Upper lobe of left lung (tissue), 6 donors: Measurements from ENCODE around the gene BTBD6. TPM values are rescaled to one million over a fixed set of nuclear protein-coding genes. Genes with fewer than 3 reads are reported as not detected.

Experiments
- ATAC-seq, 2 donors: fragments of 200-7000 bp; cut with Tn5 transposase; one replicate each; pipeline ENCODE4 v1.9.1; 2022; ENCODE audit warnings: mild to moderate bottlenecking in 2 of 2, moderate library complexity in 2 of 2; ENCODE audit not compliant: low FRiP score in 2 of 2
- DNase-seq, 2 donors: peaks; one replicate each; pipeline ENCODE4 v3.0.0-alpha.2; 2019 to 2020
- H3K27ac ChIP-seq, 4 donors: fragments of 200-600 bp; sonication (generic); one replicate each; pipeline ENCODE4 v1.5.1; 2016 to 2019
- H3K27me3 ChIP-seq, 4 donors: fragments of 200-600 bp; sonication (generic); one replicate each; pipeline ENCODE4 v1.5.1; 2017 to 2019
- H3K36me3 ChIP-seq, 4 donors: fragments of 200-600 bp; sonication (generic); one replicate each; pipeline ENCODE4 v1.5.1; 2016 to 2019
- H3K4me1 ChIP-seq, 4 donors: fragments of 200-600 bp; sonication (generic); one replicate each; pipeline ENCODE4 v1.5.1; 2018 to 2019
- H3K4me3 ChIP-seq, 4 donors: fragments of 200-600 bp; sonication (generic); one replicate each; pipeline ENCODE4 v1.5.1; 2017 to 2019; ENCODE audit warnings: mild to moderate bottlenecking in 2 of 4, moderate library complexity in 1 of 4
- H3K9me3 ChIP-seq, 4 donors: fragments of 200-600 bp; sonication (generic); one replicate each; pipeline ENCODE4 v1.5.1; 2018 to 2019
- EP300 ChIP-seq, 4 donors: sonication (generic); formaldehyde crosslinking; IDR thresholded peaks; one replicate each; pipeline ENCODE4 v1.5.1; 2017; ENCODE audit warnings: antibody characterized with exemption in 4 of 4, control low read depth in 2 of 4
- POLR2A ChIP-seq, 4 donors: fragments of 450-650 bp; IDR thresholded peaks; one replicate each; pipeline ENCODE4 v1.5.1; 2016 to 2017; ENCODE audit warnings: antibody characterized with exemption in 4 of 4, mild to moderate bottlenecking in 2 of 4
- POLR2AphosphoS5 ChIP-seq, 2 donors: sonication (generic); formaldehyde crosslinking; IDR thresholded peaks; one replicate each; pipeline ENCODE4 v1.5.1; 2017; ENCODE audit warnings: antibody characterized with exemption in 2 of 2
- WGBS, 2 donors: methylation state at CpG; one replicate each; pipeline ENCODE4 v1.1.5; 2017 to 2018; 5-methylcytosine and 5-hydroxymethylcytosine counted together
- total RNA-seq, 6 donors: library from RNA; depleted of rRNA in 4 of 6; stranded (reverse); fragments of >200 nt in 4 of 6; gene quantifications; one replicate each; pipeline versions ENCODE4 v1.1.0 to v1.2.1, GENCODE V29; 2016 to 2021
- TF ChIP-seq, protein P1 (sequence below), 6 experiments: fragments of 450-650 bp in 4 of 6; fragments of 200-600 bp in 2 of 6; sonication (generic) in 2 of 6; IDR thresholded peaks; one replicate each; pipeline ENCODE4 v1.5.1; 2016 to 2019; ENCODE audit warnings: antibody characterized with exemption in 6 of 6
- donor health status: DM: no; HTN: no; CAD: no; lungs with moderate emphysema.
- donor health status: DM: no; HTN: yes; CAD: no; lungs with severe emphysema.

Gene BTBD6
- total RNA-seq, 6 donors from 2014 or later: 36.4 to 71.7 (median 49.8) TPM

DNA sequence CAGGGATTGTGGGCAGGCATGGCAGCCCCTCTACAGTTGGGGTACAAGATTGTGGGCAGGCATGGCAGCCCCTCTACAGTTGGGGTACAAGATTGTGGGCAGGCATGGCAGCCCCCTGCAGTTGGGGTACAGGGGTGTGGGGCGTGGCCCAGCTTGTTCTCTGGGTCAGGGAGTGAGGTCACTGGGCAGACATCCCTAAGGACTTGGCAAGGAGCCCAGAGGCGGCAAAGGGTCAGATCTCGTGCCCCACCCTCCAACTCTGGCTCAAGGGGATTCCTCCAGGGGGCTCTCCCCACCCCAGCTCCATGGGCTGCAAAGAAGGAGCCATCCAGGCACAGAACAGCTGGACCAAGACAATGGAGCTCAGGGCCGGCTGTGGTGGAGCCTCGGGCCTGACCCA, 41.5 kb upstream of the BTBD6 start:
- no peak overlapping the region for H3K27ac ChIP-seq
- no peak overlapping the region for H3K4me3 ChIP-seq
- TF ChIP-seq, protein P1, sequence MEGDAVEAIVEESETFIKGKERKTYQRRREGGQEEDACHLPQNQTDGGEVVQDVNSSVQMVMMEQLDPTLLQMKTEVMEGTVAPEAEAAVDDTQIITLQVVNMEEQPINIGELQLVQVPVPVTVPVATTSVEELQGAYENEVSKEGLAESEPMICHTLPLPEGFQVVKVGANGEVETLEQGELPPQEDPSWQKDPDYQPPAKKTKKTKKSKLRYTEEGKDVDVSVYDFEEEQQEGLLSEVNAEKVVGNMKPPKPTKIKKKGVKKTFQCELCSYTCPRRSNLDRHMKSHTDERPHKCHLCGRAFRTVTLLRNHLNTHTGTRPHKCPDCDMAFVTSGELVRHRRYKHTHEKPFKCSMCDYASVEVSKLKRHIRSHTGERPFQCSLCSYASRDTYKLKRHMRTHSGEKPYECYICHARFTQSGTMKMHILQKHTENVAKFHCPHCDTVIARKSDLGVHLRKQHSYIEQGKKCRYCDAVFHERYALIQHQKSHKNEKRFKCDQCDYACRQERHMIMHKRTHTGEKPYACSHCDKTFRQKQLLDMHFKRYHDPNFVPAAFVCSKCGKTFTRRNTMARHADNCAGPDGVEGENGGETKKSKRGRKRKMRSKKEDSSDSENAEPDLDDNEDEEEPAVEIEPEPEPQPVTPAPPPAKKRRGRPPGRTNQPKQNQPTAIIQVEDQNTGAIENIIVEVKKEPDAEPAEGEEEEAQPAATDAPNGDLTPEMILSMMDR (IDR thresholded peaks at IDR 0.05): no peak
- no peak for TF ChIP-seq POLR2AphosphoS5 (IDR thresholded peaks at IDR 0.05)
- no peak for TF ChIP-seq EP300 (IDR thresholded peaks at IDR 0.05)
- TF ChIP-seq POLR2A (IDR thresholded peaks at IDR 0.05): no peak
- peaks cover 6 to 29% (median 19%) of the 10 kb centered on the region in 4 donors for H3K36me3 ChIP-seq
- peaks cover 25 to 46% (median 42%) of the 10 kb centered on the region in 4 donors for H3K4me1 ChIP-seq
- H3K27me3 ChIP-seq: no peaks in the 10 kb centered on the region
- WGBS, 2 donors: 27 to 38% methylated on average over 3 to 5 of the region's 5 CpGs
- DNase-seq (no peak), ATAC-seq (no peak)
- no peaks in the 10 kb centered on the region for H3K9me3 ChIP-seq

DNA sequence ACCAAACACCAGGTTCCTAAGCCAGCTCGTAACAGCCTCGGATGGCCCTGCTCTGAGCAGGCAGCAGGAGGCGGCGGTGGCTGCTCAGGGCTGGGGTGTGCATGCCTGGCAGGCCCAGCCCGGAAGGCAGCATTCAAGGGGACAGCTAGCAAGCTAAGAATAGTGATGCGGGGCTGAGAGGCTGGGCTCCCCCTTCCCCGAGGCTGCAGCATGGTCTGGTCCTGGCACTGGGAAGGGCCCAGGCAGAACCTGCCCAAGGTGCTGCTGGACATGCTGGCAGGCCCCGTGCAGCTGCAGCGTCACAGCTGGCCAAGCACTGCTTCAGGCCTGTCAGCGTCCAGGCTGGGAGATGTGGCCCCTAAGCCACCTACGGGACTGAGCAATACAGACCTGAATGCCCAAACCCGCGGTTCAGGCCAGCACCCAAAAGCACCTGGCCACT, 40.9 kb upstream of the BTBD6 start:
- ATAC-seq: no peak
- Histone ChIP-seq H3K36me3 (peaks cover 6 to 34% (median 19%) of the 10 kb centered on the region in 4 donors), H3K9me3 (no peaks in the 10 kb centered on the region), H3K27me3 (no peaks in the 10 kb centered on the region), H3K27ac (no peak overlapping the region), H3K4me3 (no peak overlapping the region), H3K4me1 (peaks cover 19 to 40% (median 36%) of the 10 kb centered on the region in 4 donors)
- WGBS, 2 donors: 87 to 95% methylated on average over 3 to 4 of the region's 13 CpGs
- peak in 1 of 2 donors; percentile 74 for DNase-seq
- no peak for TF ChIP-seq POLR2AphosphoS5 (IDR thresholded peaks at IDR 0.05)
- no peak for TF ChIP-seq POLR2A (IDR thresholded peaks at IDR 0.05)
- no peak for TF ChIP-seq EP300 (IDR thresholded peaks at IDR 0.05)
- TF ChIP-seq, protein P1 (IDR thresholded peaks at IDR 0.05): no peak

DNA sequence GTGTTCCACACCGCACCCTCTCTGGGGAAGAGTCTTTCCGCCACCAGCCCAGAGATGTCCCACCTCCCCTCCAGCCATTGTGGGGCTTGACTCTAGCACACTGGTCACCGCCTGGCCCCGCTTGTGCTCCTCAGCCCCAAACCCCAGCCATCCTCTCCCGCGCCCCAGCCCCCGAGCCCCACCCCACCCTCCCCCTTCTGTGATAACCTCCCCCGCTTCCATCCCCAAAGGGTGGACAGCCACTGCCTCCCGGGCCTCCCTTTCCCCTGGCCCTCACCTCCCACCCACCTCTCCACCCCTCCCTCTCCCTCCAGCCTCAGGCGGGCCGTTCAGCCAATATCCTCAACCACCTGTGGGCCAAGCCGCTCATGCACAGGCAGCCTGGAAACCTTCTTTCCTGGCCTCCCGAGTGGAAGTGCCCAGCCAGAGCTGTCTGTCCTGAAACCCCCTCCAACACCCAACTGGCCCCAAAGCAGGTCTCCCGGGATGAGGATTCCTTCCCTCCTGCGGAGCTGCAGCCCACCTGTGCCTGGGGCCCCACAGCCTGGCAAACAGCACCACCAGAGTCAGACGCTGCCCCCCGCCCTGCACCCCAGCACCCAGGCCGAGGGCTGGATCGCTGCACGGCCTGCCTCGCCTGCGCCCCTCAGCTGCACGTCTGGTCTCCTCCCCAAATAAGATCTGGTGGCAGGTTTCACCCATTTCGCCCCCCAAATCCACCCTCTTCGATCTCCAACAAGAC, 40.2 kb upstream of the BTBD6 start:
- H3K36me3 ChIP-seq: peaks cover 6 to 40% (median 21%) of the 10 kb centered on the region in 4 donors
- no peak for TF ChIP-seq POLR2A (IDR thresholded peaks at IDR 0.05)
- no peak for TF ChIP-seq POLR2AphosphoS5 (IDR thresholded peaks at IDR 0.05)
- TF ChIP-seq, protein P1 (IDR thresholded peaks at IDR 0.05): no peak
- TF ChIP-seq EP300 (IDR thresholded peaks at IDR 0.05): no peak
- no peak for ATAC-seq

DNA sequence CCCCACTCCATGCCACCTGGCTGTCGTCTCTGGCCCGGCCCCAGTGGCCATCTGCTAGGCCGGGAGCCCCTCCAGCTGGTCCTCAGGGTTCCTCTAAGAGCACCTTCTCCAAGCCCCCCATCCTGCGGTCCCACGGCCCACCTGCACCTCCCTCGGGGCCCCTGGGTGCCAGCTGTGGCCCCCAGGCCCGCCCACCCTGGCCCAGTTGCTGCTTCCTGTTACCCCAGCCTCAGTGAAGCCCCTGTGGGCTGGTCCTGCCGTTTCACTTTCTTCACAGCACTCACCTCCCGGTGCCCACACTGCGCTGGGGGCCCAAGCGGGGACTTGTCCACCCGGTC, 39.6 kb upstream of the BTBD6 start:
- Histone ChIP-seq H3K4me3 (no peak overlapping the region), H3K27me3 (no peaks in the 10 kb centered on the region), H3K4me1 (peaks cover 13 to 30% (median 27%) of the 10 kb centered on the region in 4 donors), H3K27ac (no peak overlapping the region), H3K9me3 (no peaks in the 10 kb centered on the region), H3K36me3 (peaks cover 6 to 46% (median 23%) of the 10 kb centered on the region in 4 donors)
- 83 to 94% methylated on average over 9 to 12 of the region's 12 CpGs for WGBS, 2 donors
- no peak for TF ChIP-seq EP300 (IDR thresholded peaks at IDR 0.05)
- TF ChIP-seq, protein P1 (IDR thresholded peaks at IDR 0.05): no peak
- no peak for TF ChIP-seq POLR2A (IDR thresholded peaks at IDR 0.05)
- TF ChIP-seq POLR2AphosphoS5 (IDR thresholded peaks at IDR 0.05): no peak
- DNase-seq: peak in 1 of 2 donors; percentile 78
- ATAC-seq: no peak

More for the DNA sequence above, 40.2 kb upstream of the BTBD6 start:
- H3K27me3 ChIP-seq: no peaks in the 10 kb centered on the region
- H3K27ac ChIP-seq: no peak overlapping the region
- peaks cover 14 to 35% (median 30%) of the 10 kb centered on the region in 4 donors for H3K4me1 ChIP-seq
- no peaks in the 10 kb centered on the region for H3K9me3 ChIP-seq
- no peak for DNase-seq
- no peak overlapping the region for H3K4me3 ChIP-seq
- 93 to 94% methylated on average over 18 to 25 of the region's 25 CpGs for WGBS, 2 donors
